NCI-H69 (cell line): ENCODE data around the gene TM9SF4.
"Not testable (repeated sequence)": the region's sequence is repeated elsewhere in the genome, so short reads cannot be mapped to it uniquely, and the experiment has no call there.

Source experiments
- DNase-seq: peaks from one replicate; lab custom pipeline; 2025; lab: John Stamatoyannopoulos, UW

TM9SF4 gene

GRCh38 chr20:32189691-32190615, 80.4 kb downstream of the TM9SF4 start:
- DNase-seq = peak; percentile 71

GRCh38 chr20:32190616-32191415, 81.3 kb downstream of the TM9SF4 start:
- DNase-seq = peak; percentile 76

GRCh38 chr20:32191422-32191821, 81.9 kb downstream of the TM9SF4 start:
- no peak for DNase-seq

- DNase-seq = no peak
These were observed 82.4 kb downstream of the TM9SF4 start for GRCh38 chr20:32191873-32192272.

DNA sequence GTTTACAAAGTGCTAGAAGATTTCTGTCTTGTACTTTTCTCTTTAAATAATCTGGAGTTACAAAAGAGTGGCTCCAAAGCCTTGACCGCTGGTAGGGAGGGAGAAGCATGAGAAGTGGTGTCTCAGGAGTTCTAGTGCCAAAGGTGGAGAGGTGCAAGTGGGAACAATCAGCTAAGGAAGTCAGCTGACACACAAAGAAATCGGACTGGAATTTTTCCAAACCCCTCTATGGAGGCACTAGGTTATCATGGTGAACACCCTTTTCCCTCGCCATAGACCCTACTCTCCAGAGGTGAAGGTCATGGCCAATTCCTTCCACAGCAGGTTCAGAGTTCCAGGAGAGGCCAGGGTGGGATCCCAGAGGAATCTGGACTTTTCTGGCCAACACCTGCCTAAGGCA, 83.2 kb downstream of the TM9SF4 start:
- DNase-seq = no peak

GRCh38 chr20:32193336-32193735, 83.8 kb downstream of the TM9SF4 start:
- not testable (repeated sequence) for DNase-seq

GRCh38 chr20:32193996-32194395, 84.5 kb downstream of the TM9SF4 start:
- no peak for DNase-seq

- DNase-seq = peak; percentile 21
These were observed 86.1 kb downstream of the TM9SF4 start for GRCh38 chr20:32195581-32195980.

GRCh38 chr20:32196613-32197012, 87.1 kb downstream of the TM9SF4 start:
- not testable (repeated sequence) for DNase-seq

DNA sequence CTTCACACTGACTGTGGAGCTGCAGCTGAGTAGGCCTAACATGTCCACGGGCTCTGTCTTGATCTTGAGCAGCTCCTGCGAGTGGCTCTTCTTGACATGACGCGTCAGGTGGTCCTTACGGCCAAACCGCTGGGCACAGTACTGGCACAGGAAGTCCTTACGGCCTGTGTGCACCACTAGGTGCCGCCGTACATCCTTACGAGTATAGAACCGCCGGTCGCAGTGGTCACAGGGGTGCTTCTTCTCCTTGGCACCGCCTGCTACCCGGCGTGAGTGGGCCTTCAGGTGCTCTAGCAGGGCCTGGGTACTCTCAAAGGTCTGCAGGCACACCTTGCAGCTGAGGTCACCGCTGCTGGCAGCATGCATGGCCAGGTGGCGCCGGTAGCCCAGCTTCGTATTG, 87.6 kb downstream of the TM9SF4 start:
- DNase-seq = peak; percentile 21

DNA sequence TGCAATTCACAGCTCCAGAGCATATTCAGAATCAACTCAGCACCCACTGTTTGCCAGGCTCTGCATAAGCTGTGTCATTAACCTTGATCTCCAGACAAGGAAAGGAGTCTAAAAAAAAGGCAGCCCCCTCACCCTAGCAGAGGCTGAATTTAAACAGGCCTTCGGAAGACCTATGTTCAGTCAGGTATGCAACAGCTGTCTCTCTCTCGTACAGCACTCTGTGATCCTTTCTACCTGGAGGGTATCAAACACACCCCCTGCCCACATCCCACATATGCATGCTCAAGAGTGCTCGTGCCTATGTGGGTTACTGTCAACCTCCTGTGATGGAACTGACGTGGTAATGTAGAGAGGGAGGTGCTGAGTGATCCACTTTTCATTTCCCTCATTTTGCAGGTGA, 89.5 kb downstream of the TM9SF4 start:
- no peak for DNase-seq

GRCh38 chr20:32201296-32201976, 91.9 kb downstream of the TM9SF4 start:
- no peak for DNase-seq

DNA sequence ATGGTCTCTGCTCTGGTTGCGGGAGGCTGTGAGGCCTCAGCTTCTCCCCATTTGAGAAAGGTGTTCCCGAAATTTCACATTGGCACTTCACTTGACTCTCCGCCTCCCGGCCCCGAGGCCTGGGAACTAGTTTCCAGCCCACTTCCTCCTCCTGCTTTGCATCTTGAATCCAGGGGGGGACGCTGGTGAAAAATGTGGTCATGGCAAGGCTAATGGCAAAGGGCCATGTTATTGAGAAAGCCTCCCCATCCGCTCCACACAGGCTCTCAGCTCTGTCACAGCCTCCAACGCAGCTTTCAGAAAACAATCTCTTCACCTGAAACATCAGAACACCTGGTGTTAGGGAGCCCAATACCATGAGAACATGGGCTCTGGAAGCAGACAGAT, 92.5 kb downstream of the TM9SF4 start:
- no peak for DNase-seq

DNA sequence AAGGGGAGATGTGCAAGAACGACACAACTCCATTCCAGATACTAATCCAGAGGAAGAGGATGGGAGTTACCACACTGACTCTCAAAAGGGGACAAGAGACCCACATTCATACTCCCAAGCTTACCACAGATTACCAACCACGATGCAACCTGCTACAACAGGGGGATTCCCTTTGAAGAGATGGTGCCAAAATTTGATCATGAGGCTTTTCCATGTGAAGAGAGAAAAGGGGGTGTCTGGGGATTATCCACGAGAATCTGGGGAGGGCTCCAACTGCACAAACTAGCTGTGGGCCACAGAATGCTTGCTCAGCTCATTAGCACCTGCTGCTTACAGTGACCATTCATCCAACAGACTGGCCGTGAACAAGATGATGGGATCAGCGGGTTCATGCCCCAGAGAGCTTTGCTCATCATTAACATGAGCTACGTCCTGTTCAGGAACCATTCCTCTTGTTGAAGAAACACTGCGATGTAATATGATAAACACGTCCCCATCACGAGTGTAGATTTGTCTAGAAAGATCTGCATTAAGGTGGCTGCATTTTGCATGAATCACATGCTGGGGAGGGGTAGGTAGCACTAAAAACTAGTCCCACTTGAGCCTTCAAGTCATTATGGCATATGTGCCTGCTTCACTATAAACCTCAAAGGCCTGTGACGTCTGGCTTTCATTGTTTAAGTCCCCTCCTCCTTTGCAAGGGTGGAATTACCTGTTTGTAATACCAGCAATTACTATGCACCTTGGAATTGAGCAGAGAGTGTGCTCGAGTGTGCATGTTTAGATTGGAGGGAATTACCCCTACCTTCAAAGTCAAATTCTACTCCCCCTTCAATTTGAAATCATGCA, 94.1 kb downstream of the TM9SF4 start:
- DNase-seq = peak; percentile 79

- DNase-seq = peak; percentile 49
These were observed 94.9 kb downstream of the TM9SF4 start for GRCh38 chr20:32204205-32205109.

- DNase-seq = no peak
These were observed 95.8 kb downstream of the TM9SF4 start for GRCh38 chr20:32205110-32205842.

- DNase-seq = peak; percentile 29
These were observed 96.6 kb downstream of the TM9SF4 start for GRCh38 chr20:32205843-32206759.

DNA sequence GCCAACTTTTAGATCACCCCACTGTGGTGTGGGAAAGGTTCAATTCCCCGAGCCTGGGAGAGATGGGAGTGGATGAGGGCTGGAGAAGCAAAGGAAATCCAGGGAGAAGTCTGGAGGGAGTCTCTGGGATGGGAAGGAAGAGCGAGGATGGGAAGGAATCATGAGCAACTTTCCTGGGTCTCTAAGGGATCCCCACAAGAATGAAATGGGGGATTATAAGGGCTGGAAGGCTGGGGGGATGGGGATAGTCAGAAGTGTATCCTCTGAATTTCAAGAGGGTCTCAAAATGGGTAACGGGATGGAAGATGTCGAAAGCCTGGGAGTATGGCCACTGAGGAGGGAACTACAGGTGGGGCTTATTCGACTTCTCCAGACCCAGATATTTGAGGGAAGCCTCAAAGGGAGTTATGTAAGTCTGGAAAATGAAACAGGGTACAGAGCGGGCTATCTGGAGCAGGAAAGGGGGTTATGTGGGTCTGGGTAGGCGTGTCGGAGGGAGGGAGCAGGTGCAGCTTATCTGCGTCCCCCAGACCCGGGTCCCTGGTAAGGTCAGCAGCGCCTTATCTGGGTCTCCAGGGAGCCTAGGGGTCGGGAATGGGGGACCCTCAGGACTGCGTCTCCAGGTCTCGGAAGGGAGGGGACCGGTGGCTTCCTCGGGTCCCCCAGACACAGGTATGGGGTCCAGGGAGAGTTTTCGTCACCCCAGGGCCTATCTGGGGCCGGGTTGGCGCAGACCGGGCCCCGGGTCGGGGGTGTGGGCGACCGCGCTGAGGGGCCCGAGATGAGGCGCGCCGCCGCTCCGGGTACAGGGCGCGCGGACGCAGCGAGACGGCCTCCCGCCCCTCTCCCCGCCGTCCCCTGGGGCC, 97.5 kb downstream of the TM9SF4 start:
- peak; percentile 44 for DNase-seq
